ENCODE data around the gene ZNF280A.
"Not testable (repeated sequence)": the region's sequence is repeated elsewhere in the genome, so short reads cannot be mapped to it uniquely, and the experiment has no call there.

ZNF280A gene

DNA sequence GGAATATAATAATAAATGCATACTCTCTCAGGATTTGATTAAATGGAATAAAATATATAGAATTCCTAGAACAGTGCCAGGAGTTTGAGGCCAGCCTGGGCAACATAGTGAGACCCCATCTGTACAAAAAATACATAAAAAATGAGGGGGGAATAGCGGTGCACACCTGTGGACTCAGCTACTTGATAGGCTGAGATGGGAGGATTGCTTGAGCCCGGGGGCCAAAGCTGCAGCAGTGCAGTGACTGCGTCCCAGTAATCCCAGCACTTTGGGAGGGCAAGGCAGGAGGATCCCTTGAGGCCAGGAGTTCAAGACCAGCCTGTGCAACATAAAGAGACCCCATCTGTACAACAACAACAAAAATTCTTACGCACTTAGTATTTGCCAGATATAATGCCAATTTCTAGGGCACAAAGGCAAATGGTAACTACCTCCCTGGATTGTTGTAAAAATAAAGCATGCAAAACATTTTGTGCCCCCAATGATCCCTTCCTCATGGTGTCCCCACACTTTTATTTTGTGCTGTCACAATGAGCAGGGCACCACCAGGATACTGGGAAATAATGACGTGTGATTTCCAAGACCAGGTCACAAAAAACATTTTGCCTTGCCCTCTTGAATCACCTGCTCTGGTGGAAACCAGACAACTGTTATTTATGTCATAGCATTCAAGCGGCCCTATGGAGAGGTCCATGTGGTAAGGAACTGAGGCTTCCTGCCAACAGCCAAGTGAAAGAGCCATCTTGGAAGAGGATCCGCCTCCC is 18.3 kb upstream of the ZNF280A start:
- no peak for DNase-seq

DNA sequence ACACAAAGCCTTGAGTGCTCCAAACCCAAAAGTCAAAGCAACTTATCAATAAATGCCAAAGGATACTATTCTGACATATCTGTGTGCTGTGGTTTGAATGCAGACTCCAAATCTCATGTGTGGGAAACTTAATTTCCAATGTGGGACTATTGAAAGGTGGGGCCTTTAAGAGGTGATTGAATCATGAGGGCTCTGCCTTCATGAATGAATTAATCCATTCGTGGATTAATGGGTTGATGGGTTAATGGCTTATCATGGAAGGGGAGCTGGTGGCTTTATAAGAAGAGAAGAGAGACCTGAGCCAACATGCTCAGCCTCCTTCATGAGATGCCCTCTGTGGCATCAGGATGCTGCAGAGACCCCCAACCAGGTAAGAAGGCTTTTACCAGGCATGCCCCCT is 16.8 kb upstream of the ZNF280A start:
- no peak for DNase-seq

DNA sequence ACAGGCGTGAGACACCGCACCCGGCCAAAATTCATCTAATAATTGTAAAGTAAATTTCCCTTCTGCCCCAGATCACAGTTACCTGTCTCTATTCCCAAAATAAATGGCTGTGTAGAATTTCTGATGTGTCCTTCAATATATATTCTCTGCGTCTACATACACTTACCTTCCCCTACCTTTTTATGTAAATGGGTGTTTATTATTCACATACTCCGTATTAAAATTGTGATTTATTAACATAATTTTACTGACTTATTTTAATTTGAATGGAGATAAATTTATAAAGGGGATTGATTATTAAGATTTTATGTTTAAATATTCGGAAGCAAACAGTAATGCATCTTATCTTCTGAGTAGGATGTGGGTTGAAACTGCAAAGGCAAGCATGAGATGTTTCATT is 16.4 kb upstream of the ZNF280A start:
- DNase-seq, result no peak

DNA sequence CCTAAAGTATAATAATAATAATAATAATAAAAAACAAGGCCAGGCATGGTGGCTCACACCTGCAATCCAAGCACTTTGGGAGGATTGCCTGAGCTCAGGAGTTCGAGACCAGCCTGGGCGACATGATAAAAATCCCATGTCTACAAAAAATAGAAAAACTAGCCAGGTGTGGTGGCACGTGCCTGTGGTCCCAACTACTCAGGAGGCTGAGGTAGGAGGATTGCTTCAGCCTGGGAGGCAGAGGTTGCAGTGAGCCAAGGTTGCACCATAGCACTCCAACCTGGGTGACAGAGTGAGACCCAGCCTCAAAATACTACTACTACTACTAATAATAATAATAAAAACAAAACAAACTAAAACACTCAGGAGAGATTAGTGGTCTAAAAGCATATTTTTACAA is 15.6 kb upstream of the ZNF280A start:
- DNase-seq, result no peak

DNA sequence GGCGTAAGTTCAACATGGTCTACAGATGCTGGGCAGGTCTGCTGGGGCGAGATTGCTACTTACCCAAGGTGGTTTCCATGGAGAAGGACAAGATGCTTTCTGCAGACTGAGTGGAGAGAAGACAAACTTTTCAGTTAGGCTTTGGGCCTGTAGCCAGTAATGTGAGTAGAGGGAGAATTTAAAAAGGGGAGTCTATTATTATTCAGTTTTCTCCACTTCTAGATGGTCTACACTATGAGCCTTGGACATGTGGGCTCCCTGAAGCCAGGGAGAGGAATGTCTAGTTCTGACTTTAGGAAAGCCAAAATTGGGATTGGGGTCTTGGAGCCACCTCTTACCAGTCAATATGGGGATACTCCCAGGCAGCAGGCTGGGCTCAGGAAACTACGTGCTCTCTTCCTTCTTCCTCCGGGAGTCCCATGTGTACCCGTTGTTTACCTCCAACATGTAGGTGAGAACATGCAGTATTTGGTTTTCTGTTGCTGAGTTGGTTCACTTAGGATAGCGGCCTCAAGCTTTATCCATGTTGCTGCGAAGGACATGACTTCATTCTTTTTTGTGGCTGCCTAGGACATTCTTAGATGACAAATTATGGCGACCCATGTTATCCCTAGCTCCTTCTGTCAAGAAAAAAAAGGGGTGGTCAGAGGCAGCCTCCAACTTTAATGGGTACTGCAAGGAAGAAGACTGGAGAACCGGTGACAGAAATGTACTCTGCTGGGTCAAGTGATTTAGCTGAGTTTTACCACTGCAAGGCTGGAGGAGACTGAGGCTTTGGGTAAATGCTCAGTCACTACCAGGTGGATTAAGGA is 14.7 kb upstream of the ZNF280A start:
- no peak for DNase-seq

DNA sequence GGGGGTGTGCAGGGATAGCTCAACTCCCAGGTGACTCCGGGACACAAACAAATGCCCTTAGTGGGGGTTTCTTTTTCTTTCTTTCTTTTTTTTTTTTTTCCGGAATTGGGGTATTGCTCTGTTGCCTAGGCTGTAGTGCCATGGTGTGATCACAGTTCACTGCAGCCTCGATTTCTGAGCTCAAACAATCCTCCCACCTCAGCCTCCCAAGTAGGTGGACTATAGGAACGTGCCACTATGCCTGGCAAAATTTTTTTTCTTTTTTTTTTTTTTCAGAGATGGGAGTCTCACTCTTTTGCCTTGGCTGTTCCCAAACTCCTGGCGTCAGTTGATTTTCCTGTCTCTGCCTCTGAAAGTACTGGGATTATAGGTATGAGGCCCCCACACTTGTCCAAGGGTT is 13.8 kb upstream of the ZNF280A start:
- DNase-seq, result no peak

DNA sequence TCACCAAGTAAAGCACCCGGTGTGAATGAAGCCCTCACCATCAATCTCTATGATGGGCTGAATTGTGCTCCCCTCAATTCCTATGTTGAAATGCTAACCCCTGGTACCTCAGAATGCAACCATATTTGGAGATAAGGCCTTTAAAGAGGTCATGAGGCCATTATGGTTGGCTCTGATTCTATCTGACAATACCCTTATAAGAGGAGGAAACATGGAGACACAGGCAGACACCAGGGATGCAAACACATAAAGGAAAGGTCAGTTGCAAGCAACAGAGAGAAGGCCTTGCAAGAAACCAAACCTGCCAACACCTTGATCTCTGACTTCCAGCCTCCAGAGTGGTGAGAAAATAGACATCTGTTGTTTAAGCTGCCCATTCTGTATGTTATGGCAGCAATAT is 13.3 kb upstream of the ZNF280A start:
- no peak for DNase-seq

DNA sequence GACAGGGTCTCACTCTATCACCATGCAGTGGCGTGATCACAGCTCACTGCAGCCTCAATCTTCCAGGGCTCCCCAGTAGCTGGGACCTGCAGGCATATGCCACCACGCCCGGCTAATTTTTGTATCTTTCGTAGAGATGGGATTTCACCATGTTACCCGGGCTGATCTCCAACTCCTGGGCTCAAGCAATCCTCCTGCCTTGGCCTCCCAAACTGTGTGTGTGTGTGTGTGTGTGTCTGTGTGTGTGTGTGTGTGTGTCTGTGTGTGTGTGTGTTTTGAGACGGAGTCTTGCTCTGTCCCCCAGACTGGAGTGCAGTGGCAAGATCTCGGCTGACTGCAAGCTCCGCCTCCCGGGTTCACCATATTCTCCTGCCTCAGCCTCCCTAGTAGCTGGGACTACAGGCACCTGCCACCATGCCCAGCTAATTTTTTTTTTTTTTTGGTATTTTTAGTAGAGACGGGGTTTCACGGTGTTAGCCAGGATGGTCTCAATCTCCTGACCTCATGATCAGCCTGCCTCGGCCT is 12.5 kb upstream of the ZNF280A start:
- not testable (repeated sequence) for DNase-seq

DNA sequence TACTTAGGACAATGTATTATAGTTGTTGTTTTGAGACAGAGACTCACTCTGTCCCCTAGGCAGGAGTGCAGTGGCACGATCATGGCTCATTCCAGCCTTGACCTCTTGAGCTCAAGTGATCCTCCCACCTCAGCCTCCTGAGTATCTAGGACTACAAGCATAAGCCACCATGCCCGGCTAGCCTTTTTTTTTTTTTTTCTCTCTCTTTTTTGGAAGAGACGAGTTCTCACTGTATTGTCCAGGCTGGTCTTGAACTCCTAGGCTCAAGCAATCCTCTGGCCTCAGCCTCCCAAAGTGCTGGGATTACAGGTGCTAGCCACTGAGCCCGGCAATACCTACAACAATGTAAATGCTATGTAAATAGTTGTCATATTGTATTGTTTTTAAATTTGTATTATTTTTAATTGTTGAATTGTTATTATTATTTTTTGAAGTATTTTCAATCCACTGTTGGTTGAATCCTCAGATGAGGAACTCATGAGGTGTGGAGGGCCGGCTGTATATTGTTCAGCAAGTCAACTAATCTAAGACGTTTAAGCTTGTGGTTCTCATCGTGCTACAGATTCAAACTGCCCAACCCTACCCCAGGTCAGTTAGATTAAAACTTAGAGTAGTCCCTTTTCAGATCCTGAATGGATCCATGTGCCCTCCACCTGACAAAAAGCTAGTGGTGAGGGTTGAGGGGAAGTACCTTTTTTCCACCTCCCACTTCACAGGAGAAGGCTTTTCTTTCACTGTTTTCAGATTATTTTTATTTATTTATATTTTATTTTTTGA is 11.9 kb upstream of the ZNF280A start:
- DNase-seq, result no peak

DNA sequence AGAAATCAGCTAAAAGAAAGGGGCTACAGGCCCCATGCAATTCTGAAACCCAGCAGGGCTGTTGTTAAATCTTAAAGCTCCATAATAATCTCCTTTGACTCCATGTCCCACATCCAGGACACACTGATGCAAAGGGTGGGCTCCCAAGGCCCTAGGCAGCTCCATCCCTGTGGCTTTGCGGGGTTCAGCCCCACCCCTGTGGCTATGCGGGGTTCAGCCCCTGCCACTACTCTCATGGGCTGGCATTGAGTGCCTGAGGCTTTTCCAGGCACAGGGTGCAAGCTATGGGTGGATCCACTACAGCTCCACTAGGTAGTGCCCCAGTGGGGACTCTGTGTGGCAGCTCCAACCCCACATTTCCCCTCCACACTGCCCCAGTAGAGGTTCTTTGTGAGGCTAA is 8.7 kb upstream of the ZNF280A start:
- no peak for DNase-seq

DNA sequence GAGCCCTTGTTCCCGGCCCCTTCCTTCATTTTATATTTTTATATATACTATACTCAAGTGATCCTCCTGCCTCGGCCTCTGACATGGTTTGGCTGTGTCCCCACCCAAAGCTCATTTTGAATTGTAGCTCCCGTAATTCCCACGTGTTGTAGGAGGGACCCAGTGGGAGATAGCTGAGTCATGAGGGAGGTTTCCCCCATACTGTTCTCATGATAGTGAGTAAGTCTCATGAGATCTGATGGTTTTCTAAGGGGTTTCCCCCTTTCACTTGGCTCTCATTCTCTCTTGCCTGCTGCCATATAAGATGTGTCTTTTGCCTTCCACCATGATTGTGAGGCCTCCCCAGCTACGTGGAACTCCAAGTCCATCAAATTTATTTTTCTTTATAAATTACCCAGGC is 7.2 kb upstream of the ZNF280A start:
- DNase-seq, result no peak

DNA sequence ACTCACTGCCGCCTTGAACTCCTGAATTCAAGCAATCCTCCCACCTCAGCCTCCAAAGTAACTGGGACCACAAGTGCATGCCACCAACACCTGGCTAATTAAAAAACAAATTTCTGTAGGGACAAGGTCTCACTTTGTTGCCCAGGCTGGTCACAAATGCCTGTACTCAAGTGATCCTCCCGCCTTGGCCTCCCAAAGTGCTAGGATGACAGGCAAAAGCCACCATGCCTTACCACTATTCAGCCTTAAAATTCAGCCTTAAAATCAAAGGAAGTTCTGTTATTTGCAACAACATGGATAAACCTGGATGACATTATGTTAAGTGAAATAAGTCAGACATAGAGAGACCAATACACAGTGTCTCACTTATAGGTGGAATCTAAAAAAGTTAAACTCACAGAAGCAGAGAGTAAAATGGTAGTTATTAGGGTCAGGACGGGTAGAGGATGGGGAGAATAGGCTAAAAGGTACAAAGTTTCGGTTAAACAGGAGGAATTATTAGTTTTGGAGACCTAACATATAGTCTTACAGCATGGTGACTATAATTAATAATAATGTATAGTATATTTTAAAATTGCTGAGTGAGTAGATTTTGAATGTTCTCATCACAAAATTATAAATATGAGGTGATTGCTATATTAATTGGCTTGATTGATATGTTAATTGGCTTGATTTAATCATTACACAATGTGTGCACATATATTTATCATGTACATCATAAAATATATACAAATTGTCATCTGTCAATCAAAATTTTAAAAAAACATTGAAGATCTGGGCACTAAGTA is 6.2 kb upstream of the ZNF280A start:
- no peak for DNase-seq

DNA sequence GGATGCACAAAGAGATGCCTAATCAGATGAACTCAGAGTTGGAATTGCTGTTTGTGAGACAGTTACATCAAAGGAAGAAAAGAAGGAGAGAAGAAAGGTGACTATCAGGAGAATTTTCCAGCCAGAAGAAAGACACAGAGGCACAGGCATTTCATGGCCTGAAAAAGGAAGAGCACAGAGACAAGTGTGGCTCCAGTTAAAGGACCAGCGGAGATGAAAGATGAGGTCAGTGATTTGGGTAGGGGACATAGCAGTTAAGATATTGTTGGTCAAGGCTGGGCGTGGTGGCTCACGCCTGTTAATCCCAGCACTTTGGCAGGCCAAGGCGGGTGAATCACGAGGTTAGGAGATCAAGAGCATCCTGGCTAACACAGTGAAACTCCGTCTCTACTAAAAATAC is 3.4 kb upstream of the ZNF280A start:
- no peak for DNase-seq

DNA sequence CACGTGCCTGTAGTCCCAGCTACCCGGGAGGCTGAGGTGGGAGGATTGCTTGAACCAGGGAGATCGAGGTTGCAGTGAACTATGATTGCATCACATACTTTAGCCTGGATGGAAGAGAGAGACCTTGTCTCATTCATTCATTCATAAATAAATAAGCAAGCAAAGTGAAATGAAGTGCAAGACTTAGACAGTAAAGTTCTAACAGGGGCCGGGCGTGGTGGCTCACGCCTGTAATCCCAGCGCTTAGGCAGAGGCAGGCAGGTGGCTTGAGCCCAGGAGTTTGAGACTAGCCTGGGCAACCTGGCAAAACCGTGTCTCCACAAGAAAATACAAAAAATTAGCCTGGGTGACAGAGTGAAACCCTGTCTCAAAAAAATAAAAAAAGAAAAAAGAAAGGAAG is 1.6 kb upstream of the ZNF280A start:
- DNase-seq, result no peak

DNA sequence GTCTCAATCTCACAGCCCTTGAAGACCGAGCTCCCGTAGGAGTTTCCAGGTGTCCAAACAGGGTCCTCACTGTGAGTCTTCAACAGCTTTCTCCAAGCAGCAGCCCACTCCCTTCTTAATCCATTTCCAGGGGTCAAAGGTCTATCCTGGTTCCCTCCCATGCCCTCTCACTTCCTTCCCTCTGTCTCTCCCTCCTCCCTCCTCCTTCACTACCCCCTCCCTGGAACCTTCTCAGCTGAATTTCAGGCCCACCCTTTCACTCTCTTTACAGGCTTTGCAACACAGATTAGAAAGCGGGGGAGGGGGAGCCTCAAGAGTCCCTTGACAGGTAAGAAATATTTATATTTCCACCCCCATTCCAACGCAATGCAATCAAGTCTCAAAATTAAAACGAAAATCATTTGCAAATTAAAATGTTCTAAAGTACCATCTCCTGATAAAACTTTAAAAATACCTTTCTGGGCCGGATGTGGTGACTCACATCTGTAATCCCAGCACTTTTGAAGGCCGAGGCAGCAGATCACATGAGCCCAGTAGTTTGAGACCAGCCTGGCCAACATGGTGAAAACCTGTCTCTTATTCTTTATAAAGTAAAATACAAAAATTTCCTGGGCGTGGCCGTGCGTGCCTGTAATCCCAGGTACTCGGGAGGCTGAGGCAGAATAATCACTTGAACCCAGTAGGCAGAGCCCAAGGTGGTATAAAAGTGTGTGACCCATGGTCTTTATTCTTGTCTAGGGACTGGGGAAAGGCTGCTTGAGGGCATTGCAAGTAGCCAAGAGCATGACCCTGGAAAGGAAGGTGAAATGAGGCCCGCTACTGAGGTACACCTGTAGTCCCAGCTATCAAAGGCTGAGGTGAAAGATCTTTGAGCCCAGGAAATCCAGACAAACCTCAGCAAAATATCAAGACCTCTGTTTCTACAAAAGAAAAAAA is 865 bp upstream of the ZNF280A start:
- DNase-seq, result no peak

DNA sequence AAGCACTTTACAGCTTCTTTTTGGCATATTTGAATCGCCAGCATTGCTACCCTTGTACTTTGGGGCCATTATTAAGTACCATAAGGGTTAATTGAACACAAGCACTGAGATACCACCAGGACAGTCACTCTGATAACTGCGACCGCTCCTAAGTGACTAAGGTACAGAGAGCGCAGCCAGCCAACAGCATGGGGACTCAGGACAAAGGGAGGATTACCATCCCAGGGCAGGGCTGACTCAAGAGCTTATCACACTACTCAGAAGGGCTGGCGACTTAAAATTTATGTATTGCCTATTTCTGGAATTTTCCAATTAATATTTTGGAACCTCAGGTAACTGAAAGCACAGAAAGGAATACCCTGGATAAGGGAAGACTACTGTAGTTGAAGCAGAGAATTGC is 479 bp downstream of the ZNF280A start:
- no peak for DNase-seq

DNA sequence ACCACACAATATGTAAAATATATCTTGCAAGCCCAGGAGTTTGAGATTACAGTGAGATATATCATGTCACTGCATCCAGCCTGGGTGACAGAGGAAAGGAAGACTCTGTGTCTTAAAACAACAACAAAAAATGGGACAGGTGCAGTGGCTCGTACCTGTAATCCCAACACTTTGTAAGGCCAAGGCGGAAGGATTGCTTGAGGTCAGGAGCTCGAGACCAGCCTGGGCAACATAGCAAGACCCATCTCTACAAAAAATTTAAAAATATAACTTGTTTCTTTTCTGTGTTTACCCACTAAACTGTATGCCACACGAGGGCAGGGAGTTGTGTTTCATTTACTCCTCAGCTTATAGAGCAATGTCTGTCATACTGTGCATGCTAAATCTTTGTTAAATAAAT is 3.1 kb downstream of the ZNF280A start:
- DNase-seq, result no peak

DNA sequence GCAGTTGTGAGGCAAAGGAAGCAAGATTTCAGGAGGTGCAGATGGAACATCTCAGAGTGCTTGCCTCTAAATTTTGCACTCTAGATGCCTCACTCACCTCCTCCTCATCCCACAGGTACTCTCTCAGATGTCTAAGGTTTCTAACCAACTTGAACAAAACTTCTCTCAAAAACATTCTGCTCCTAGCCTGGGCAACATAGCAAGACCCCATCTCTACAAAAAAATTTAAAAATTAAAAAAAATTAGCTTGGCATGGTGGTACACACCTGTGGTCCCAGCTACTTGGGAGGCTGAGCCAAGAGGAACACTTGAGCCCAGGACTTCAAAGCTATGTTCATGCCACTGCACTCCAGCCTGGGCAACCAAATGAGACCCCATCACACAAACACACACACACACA is 4.2 kb downstream of the ZNF280A start:
- DNase-seq, result no peak

DNA sequence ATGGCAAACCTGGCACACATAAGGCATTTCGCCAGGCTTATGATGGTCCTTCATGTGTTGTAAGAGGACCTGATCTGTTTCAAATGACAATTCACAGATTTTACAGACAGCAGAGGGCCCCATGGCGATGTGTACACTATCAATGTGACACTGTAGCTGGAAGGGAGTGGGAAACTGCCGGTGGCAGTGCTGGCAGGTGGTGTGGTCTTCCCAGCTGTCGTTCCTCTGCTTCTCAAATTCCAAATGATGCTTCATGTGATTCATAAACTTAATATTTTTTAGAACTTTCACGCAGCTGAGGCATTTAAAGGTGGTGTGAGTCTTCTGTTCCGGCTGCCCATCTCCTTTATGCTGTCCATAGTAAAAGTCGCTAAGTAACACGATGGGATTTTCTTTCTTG is 5.6 kb downstream of the ZNF280A start:
- not testable (repeated sequence) for DNase-seq

DNA sequence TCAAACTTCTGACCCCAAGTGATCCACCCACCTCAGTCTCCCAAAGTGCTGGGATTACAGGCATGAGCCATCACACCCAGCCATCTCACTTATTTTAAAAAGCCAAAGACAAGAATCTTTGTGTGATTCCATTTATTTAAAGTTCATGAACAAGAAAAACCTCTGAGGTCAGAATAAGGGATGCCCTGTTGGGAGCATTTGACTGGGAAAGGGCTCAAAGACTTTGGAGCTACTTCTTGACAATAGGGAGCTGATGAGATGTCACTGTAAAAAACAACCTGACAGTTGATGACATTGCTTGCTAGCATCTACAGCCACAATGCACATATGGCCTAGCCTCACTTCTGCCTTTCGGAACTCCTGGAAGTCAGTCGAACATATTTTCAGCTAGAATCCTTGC is 6.5 kb downstream of the ZNF280A start:
- no peak for DNase-seq

DNA sequence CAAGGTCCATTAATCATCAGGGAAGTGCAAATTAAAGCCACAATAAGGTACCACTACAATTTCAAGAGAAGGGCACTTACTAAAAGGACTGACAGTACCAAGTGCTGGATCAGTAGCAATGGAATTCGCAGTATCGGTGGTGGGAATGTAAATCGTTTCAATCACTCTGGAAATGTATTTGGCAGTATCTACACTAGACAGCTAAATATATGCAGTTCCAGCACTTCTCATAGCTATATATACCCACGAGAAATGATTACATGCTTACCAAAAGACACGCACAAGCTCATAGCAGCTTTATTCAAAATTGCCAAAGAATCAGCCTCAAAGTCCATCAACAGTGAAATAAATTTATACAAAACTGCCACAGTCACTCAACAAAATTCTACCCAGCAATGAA is 7.1 kb downstream of the ZNF280A start:
- no peak for DNase-seq

DNA sequence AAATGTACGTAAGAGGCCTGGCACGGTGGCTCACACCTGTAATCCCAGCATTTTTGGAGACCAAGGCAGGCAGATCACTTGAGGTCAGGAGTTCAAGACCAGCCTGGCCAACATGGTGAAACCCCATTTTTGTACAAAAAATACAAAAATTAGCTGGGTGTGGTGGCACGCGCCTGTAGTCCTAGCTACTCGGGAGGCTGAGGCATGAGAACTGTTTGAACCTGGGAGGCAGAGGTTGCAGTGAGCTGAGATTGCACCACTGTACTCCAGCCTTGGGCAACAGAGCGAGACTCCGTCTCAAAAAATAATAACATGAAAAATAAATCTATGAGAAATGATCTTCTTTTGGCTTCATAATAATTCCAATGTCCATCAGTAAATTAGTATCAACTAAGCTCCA is 9.2 kb downstream of the ZNF280A start:
- not testable (repeated sequence) for DNase-seq

Data from activated gamma-delta T cell treated with Interleukin-2 at 50 U/mL for 16 hours (primary cell).